Measurements from ENCODE around the gene SLC8A1.

SLC8A1 gene

DNA sequence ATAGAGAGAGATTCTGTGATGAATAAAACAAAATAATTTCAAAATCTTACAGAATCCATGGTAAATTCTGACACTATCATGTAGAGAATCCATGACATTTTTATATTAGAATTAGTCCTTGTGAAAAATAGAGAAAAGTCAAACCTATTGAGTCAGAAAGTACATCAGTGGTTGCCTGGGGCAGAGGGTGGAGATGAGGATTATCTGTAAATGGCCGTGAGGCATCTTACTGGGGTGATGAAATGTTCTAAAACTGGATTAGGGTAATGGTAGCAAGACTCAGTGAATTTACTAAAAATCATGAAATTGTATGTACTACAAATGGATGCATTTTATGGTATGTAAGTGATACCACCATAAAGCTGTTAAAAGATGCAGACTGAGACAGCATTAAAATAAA is 323.1 kb downstream of the SLC8A1 start:
- no peak for TF ChIP-seq EZH2 (IDR thresholded peaks at IDR 0.05; ENCODE audit: borderline replicate concordance, low read depth, low read length, severe bottlenecking)
- TF ChIP-seq, protein P1, sequence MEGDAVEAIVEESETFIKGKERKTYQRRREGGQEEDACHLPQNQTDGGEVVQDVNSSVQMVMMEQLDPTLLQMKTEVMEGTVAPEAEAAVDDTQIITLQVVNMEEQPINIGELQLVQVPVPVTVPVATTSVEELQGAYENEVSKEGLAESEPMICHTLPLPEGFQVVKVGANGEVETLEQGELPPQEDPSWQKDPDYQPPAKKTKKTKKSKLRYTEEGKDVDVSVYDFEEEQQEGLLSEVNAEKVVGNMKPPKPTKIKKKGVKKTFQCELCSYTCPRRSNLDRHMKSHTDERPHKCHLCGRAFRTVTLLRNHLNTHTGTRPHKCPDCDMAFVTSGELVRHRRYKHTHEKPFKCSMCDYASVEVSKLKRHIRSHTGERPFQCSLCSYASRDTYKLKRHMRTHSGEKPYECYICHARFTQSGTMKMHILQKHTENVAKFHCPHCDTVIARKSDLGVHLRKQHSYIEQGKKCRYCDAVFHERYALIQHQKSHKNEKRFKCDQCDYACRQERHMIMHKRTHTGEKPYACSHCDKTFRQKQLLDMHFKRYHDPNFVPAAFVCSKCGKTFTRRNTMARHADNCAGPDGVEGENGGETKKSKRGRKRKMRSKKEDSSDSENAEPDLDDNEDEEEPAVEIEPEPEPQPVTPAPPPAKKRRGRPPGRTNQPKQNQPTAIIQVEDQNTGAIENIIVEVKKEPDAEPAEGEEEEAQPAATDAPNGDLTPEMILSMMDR (IDR thresholded peaks at IDR 0.05; ENCODE audit: borderline replicate concordance, extremely low read depth, low read length, poor library complexity, severe bottlenecking): no peak

DNA sequence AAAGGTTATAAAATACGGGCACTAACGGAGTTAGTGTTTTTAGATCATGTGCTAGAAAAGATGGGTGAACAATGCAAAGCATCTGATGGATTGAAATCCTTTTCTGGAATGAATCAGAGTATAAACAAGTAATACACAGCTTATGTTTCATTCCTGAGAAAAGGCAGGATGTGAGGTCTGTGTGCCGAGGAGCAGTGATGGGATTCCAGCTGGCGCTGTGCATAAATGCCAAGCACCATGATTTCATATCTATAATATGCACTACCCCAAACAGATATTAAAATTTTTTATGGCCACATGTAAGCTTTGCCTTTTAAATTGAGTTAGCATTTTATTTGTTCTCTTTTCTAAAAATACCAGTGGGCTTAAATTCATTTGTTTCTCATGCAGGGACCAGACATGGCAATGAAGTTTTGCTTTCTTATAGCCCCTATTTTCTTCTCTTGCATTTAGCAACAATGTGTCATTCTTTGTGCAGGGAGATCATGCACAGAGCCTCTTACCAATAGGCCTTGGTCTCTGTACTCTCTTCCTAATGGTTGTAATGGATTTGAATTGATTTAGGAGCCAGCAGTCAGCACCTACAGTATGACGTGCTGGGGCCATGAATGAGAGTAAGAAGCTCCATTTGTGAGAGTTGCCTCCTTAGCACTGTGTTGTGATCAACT is 323.9 kb downstream of the SLC8A1 start:
- Histone ChIP-seq H3K79me2 (ENCODE audit: insufficient read depth, low read length) (no peaks in the 10 kb centered on the region), H3K4me3 (ENCODE audit: low read depth in 1 of 2, low read length in 2 of 2) (no peak overlapping the region), H3K27ac (ENCODE audit: low read length) (no peak overlapping the region; the same call in 1 of the 2 replicates), H3K4me1 (ENCODE audit: insufficient read depth, low read length) (peaks cover 29% of the 10 kb centered on the region), H3K4me2 (ENCODE audit: insufficient read depth, low read length) (no peak overlapping the region), H2AFZ (ENCODE audit: low read depth, low read length) (no peak overlapping the region), H3K27me3 (ENCODE audit: insufficient read depth, low read length, poor library complexity) (no peaks in the 10 kb centered on the region), H3K36me3 (ENCODE audit: insufficient read depth, low read length) (peaks cover 12% of the 10 kb centered on the region; the same call in 1 of the 2 replicates), H3K9me3 (ENCODE audit: insufficient read depth, low read length, severe bottlenecking) (no peaks in the 10 kb centered on the region), H4K20me1 (ENCODE audit: insufficient read depth, low read length) (no peaks in the 10 kb centered on the region), H3K9ac (ENCODE audit: low read depth, low read length) (no peak overlapping the region)
- no peak for DNase-seq
- ATAC-seq (ENCODE audit: insufficient read depth, low read depth): no peak
- TF ChIP-seq, protein P1 (IDR thresholded peaks at IDR 0.05; ENCODE audit: borderline replicate concordance, extremely low read depth, low read length, poor library complexity, severe bottlenecking): no peak
- no peak for TF ChIP-seq EZH2 (IDR thresholded peaks at IDR 0.05; ENCODE audit: borderline replicate concordance, low read depth, low read length, severe bottlenecking)

More for the DNA sequence above, 323.1 kb downstream of the SLC8A1 start:
- no peak for ATAC-seq (ENCODE audit: insufficient read depth, low read depth)
- DNase-seq: no peak
- Histone ChIP-seq H4K20me1 (ENCODE audit: insufficient read depth, low read length) (no peaks in the 10 kb centered on the region), H2AFZ (ENCODE audit: low read depth, low read length) (no peak overlapping the region), H3K4me2 (ENCODE audit: insufficient read depth, low read length) (no peak overlapping the region), H3K9ac (ENCODE audit: low read depth, low read length) (no peak overlapping the region), H3K4me1 (ENCODE audit: insufficient read depth, low read length) (peaks cover 24% of the 10 kb centered on the region), H3K9me3 (ENCODE audit: insufficient read depth, low read length, severe bottlenecking) (no peaks in the 10 kb centered on the region), H3K36me3 (ENCODE audit: insufficient read depth, low read length) (peaks cover 12% of the 10 kb centered on the region; the same call in 1 of the 2 replicates), H3K27me3 (ENCODE audit: insufficient read depth, low read length, poor library complexity) (no peaks in the 10 kb centered on the region), H3K4me3 (ENCODE audit: low read depth in 1 of 2, low read length in 2 of 2) (no peak overlapping the region), H3K27ac (ENCODE audit: low read length) (no peak overlapping the region), H3K79me2 (ENCODE audit: insufficient read depth, low read length) (no peaks in the 10 kb centered on the region)

DNA sequence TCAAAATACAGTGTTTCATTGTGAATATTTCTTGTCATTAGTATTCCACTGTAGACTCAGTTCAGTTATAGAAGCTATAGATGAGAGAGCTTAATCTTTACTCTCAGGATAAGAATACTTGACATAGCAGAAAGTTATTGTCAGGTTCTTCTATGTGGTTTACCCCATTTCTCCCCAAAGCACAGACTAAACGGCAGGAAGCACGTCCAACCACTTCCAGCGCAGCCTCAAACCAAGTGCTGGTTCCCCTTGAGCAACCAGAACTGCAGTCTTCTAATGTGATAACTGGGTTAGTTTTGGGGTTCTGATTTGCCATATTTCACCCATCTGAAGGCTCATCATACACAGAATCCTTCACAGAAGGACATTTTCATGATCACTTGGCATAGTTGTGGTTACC is 324.7 kb downstream of the SLC8A1 start:
- no peak overlapping the region for H3K4me3 ChIP-seq (ENCODE audit: low read depth in 1 of 2, low read length in 2 of 2)
- H3K27ac ChIP-seq (ENCODE audit: low read length): peak overlapping the region; percentile 56
- TF ChIP-seq, protein P1 (IDR thresholded peaks at IDR 0.05; ENCODE audit: borderline replicate concordance, extremely low read depth, low read length, poor library complexity, severe bottlenecking): no peak
- TF ChIP-seq EZH2 (IDR thresholded peaks at IDR 0.05; ENCODE audit: borderline replicate concordance, low read depth, low read length, severe bottlenecking): no peak
- H3K4me1 ChIP-seq (ENCODE audit: insufficient read depth, low read length): peaks cover 29% of the 10 kb centered on the region
- DNase-seq (peak; percentile 69), ATAC-seq (ENCODE audit: insufficient read depth, low read depth) (peak; percentile 94)
- no peak overlapping the region for H2AFZ ChIP-seq (ENCODE audit: low read depth, low read length)
- no peak overlapping the region for H3K4me2 ChIP-seq (ENCODE audit: insufficient read depth, low read length)
- no peaks in the 10 kb centered on the region for H3K9me3 ChIP-seq (ENCODE audit: insufficient read depth, low read length, severe bottlenecking)
- H3K27me3 ChIP-seq (ENCODE audit: insufficient read depth, low read length, poor library complexity): no peaks in the 10 kb centered on the region
- peaks cover 12% of the 10 kb centered on the region; the same call in 1 of the 2 replicates for H3K36me3 ChIP-seq (ENCODE audit: insufficient read depth, low read length)
- no peak overlapping the region for H3K9ac ChIP-seq (ENCODE audit: low read depth, low read length)
- no peaks in the 10 kb centered on the region for H3K79me2 ChIP-seq (ENCODE audit: insufficient read depth, low read length)
- H4K20me1 ChIP-seq (ENCODE audit: insufficient read depth, low read length): no peaks in the 10 kb centered on the region
